GM21786 (cell line): ENCODE data around the gene GSS.

ENCODE experiments used
- ATAC-seq: cut with Tn5 transposase; IDR thresholded peaks from one replicate; pipeline ENCODE4 v1.9.1; 2021; ENCODE audit not compliant: unreplicated experiment

GSS gene

GRCh38 chr20:34949120-34949519, 6.5 kb downstream of the GSS start:
- ATAC-seq, result no peak

GRCh38 chr20:34948030-34948429, 7.6 kb downstream of the GSS start:
- no peak for ATAC-seq

GRCh38 chr20:34947336-34947735, 8.3 kb downstream of the GSS start:
- no peak for ATAC-seq

- no peak for ATAC-seq
These were observed 8.9 kb downstream of the GSS start for GRCh38 chr20:34946661-34947060.

GRCh38 chr20:34945315-34946077, 10.1 kb downstream of the GSS start:
- ATAC-seq, result no peak

GRCh38 chr20:34943808-34944567, 11.6 kb downstream of the GSS start:
- no peak for ATAC-seq

GRCh38 chr20:34942301-34942700, 13.3 kb downstream of the GSS start:
- ATAC-seq, result no peak

GRCh38 chr20:34941226-34941625, 14.4 kb downstream of the GSS start:
- no peak for ATAC-seq

- ATAC-seq, result no peak
These were observed 15.5 kb downstream of the GSS start for GRCh38 chr20:34940081-34940481.

- ATAC-seq, result no peak
These were observed 17.0 kb downstream of the GSS start for GRCh38 chr20:34938466-34939163.

GRCh38 chr20:34931771-34932170, 23.8 kb downstream of the GSS start:
- no peak for ATAC-seq

- ATAC-seq, result no peak
These were observed 27.2 kb downstream of the GSS start for GRCh38 chr20:34928411-34928810.

GRCh38 chr20:34927736-34928135, 27.9 kb downstream of the GSS start:
- ATAC-seq, result no peak

- ATAC-seq, result no peak
These were observed 29.0 kb downstream of the GSS start for GRCh38 chr20:34926581-34926980.

- ATAC-seq, result no peak
These were observed 29.6 kb downstream of the GSS start for GRCh38 chr20:34925981-34926380.

- no peak for ATAC-seq
These were observed 30.3 kb downstream of the GSS start for GRCh38 chr20:34925341-34925740.

GRCh38 chr20:34923414-34923813, 32.2 kb downstream of the GSS start:
- no peak for ATAC-seq

GRCh38 chr20:34922654-34923381, 32.8 kb downstream of the GSS start:
- ATAC-seq, result no peak

- ATAC-seq, result no peak
These were observed 34.2 kb downstream of the GSS start for GRCh38 chr20:34921436-34921835.

GRCh38 chr20:34920055-34920454, 35.6 kb downstream of the GSS start:
- ATAC-seq, result no peak

GRCh38 chr20:34916774-34917354, 38.7 kb downstream of the GSS start:
- no peak for ATAC-seq
